ENCODE data around the gene ZXDC.
A peak's percentile ranks its signal among the peaks of the same experiment; 100 is the strongest.

Gene ZXDC

DNA sequence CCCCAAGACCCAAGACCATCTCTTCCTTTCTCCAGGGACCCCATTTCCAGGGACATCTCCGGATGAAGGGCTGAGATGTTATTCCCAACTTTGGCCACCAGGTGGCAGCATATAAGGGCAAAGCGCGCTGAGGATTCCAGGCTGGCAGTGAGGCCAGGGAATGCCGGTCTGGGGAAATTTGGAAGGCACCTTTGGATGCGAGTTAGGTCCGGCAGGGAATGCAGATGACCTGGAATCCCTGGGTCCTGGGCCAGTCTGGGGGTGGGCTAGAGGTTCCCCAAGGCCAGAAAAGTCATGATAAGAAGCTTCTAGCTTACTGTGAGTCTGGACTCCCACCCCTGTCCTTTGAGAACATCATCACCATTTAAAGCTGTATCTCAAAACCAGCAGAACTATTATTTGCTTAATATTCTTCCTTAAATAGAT is 46.7 kb upstream of the ZXDC start:
- ATAC-seq (ENCODE audit: low read depth) (peak; percentile 32; the same call in 1 of the 3 replicates), DNase-seq (ENCODE audit: low spot score) (no peak)
- TF ChIP-seq, protein P1, sequence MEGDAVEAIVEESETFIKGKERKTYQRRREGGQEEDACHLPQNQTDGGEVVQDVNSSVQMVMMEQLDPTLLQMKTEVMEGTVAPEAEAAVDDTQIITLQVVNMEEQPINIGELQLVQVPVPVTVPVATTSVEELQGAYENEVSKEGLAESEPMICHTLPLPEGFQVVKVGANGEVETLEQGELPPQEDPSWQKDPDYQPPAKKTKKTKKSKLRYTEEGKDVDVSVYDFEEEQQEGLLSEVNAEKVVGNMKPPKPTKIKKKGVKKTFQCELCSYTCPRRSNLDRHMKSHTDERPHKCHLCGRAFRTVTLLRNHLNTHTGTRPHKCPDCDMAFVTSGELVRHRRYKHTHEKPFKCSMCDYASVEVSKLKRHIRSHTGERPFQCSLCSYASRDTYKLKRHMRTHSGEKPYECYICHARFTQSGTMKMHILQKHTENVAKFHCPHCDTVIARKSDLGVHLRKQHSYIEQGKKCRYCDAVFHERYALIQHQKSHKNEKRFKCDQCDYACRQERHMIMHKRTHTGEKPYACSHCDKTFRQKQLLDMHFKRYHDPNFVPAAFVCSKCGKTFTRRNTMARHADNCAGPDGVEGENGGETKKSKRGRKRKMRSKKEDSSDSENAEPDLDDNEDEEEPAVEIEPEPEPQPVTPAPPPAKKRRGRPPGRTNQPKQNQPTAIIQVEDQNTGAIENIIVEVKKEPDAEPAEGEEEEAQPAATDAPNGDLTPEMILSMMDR (IDR thresholded peaks at IDR 0.05; ENCODE audit: poor library complexity, severe bottlenecking), result peak; percentile 89
- H3K27me3 ChIP-seq (ENCODE audit: insufficient read depth, poor library complexity, severe bottlenecking), result peaks cover 17% of the 10 kb centered on the region
- H3K9me3 ChIP-seq (ENCODE audit: severe bottlenecking), result no peaks in the 10 kb centered on the region
- no peak overlapping the region for H3K4me3 ChIP-seq (ENCODE audit: severe bottlenecking)
- no peaks in the 10 kb centered on the region for H3K4me1 ChIP-seq (ENCODE audit: insufficient read depth, poor library complexity, severe bottlenecking)
- no peak overlapping the region for H3K27ac ChIP-seq (ENCODE audit: poor library complexity, severe bottlenecking)
- H3K36me3 ChIP-seq (ENCODE audit: low read depth), result no peaks in the 10 kb centered on the region

- H3K9me3 ChIP-seq (ENCODE audit: severe bottlenecking), result no peaks in the 10 kb centered on the region
- H3K27me3 ChIP-seq (ENCODE audit: insufficient read depth, poor library complexity, severe bottlenecking), result peaks cover 17% of the 10 kb centered on the region
- H3K4me1 ChIP-seq (ENCODE audit: insufficient read depth, poor library complexity, severe bottlenecking), result no peaks in the 10 kb centered on the region
- no peak for ATAC-seq (ENCODE audit: low read depth)
- H3K36me3 ChIP-seq (ENCODE audit: low read depth), result no peaks in the 10 kb centered on the region
- no peak overlapping the region for H3K27ac ChIP-seq (ENCODE audit: poor library complexity, severe bottlenecking)
- H3K4me3 ChIP-seq (ENCODE audit: severe bottlenecking), result no peak overlapping the region
- no peak for DNase-seq (ENCODE audit: low spot score)
- TF ChIP-seq, protein P1 (IDR thresholded peaks at IDR 0.05; ENCODE audit: poor library complexity, severe bottlenecking), result no peak
Measured at GRCh38 chr3:126521122-126521891, 45.6 kb upstream of the ZXDC start.

DNA sequence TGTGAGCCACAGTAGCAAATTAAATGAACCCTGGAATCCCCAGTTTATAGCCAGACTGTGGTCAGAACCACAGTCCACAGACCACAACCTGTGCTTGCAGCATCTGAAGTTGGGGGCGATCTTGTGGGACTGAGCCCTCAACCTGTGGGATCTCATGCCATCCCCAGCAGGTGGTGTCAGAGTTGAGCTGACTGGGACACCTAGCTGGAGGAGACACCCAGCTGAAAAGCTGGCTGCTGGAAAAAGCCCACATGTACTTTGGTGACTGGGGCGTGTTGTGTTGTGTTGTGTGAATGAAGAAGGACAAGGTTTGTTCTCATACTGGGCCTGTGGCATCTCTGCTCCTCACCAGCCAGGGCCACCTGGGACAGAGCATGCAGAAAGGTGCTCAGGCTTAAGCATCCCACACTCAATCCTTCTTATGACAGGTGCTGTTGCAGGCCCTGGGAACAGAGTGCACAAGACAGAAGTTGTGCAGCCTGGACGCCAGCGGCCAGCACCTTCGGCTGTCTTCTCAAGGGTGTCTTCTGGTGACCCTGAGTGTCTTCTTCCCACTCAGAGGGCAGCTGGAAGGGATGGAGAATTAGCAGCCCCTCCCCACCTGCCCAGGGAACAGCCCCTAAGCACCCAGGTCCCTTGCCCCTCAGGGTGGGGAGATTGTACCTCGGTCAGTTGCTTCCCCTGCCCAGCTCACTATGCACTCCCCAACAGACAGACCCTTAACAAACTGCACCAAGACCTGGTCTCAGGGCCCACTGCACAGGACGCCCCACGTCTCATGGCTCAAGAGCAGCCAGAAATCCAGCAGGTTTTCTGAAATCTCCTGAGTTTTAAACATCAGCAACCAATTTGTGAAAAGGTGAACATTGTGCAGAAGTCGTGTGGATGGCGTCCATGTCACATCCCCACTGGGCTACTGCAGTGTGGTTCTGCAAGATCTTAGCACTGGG is 44.1 kb upstream of the ZXDC start:
- Histone ChIP-seq H3K9me3 (ENCODE audit: severe bottlenecking) (no peaks in the 10 kb centered on the region), H3K4me3 (ENCODE audit: severe bottlenecking) (no peak overlapping the region), H3K36me3 (ENCODE audit: low read depth) (no peaks in the 10 kb centered on the region), H3K27me3 (ENCODE audit: insufficient read depth, poor library complexity, severe bottlenecking) (peaks cover 17% of the 10 kb centered on the region), H3K4me1 (ENCODE audit: insufficient read depth, poor library complexity, severe bottlenecking) (no peaks in the 10 kb centered on the region), H3K27ac (ENCODE audit: poor library complexity, severe bottlenecking) (no peak overlapping the region)
- DNase-seq (ENCODE audit: low spot score) (peak; percentile 45), ATAC-seq (ENCODE audit: low read depth) (no peak)
- TF ChIP-seq, protein P1 (IDR thresholded peaks at IDR 0.05; ENCODE audit: poor library complexity, severe bottlenecking), result no peak

DNA sequence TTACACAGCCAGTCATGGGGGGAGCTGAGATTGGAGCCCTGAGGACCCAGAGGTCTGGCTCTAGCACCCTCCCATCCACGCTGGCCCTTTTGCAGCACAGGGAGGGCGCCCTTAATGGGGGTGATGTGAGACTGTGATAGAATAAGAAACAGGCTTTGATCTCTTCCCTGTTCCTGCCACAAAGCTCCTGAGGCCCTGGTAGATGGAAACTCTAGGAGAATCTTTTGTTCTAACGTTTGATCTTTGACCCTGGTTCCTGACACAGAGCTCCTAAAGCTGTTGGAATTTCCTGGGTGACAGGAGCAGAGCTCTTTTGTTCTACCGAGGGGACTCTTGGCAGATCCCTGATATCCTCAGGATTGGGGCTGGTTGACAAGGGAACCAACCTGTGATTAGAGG is 43.1 kb upstream of the ZXDC start:
- H3K4me3 ChIP-seq (ENCODE audit: severe bottlenecking), result no peak overlapping the region

More for the DNA sequence above, 43.1 kb upstream of the ZXDC start:
- no peak for DNase-seq (ENCODE audit: low spot score)
- Histone ChIP-seq H3K27ac (ENCODE audit: poor library complexity, severe bottlenecking) (no peak overlapping the region), H3K9me3 (ENCODE audit: severe bottlenecking) (no peaks in the 10 kb centered on the region), H3K36me3 (ENCODE audit: low read depth) (no peaks in the 10 kb centered on the region), H3K4me1 (ENCODE audit: insufficient read depth, poor library complexity, severe bottlenecking) (no peaks in the 10 kb centered on the region), H3K27me3 (ENCODE audit: insufficient read depth, poor library complexity, severe bottlenecking) (peaks cover 14% of the 10 kb centered on the region)
- TF ChIP-seq, protein P1 (IDR thresholded peaks at IDR 0.05; ENCODE audit: poor library complexity, severe bottlenecking), result no peak
- ATAC-seq (ENCODE audit: low read depth), result no peak

Data from RWPE2 (cell line).